Thoracic aorta (tissue), 2 donors: ENCODE results near the gene INPP4A. TPM values are rescaled to one million over a fixed set of nuclear protein-coding genes. Genes with fewer than 3 reads are reported as not detected.
"Not testable (repeated sequence)": the region's sequence is repeated elsewhere in the genome, so short reads cannot be mapped to it uniquely, and the experiment has no call there.

Source experiments
- ATAC-seq: fragments of 150-250 bp; one replicate; pipeline ENCODE4 v1.8.0; 2017; ENCODE audit warnings: low read depth; ENCODE audit not compliant: insufficient number of reproducible peaks, low FRiP score
- DNase-seq: peaks from one replicate; pipeline ENCODE4 v3.0.0-alpha.2; 2020; ENCODE audit warnings: low spot score
- H3K27ac ChIP-seq, 2 donors: fragments of 200-600 bp; sonication (generic); 1 replicate in 1 of 2; 2 replicates in 1 of 2; pipeline ENCODE4 v1.5.1; 2016; ENCODE audit warnings: mild to moderate bottlenecking in 2 of 2, moderate library complexity in 2 of 2
- H3K27me3 ChIP-seq: fragments of 200-600 bp; sonication (generic); replicated peaks from 2 replicates; pipeline ENCODE4 v1.6.0; 2016; ENCODE audit warnings: mild to moderate bottlenecking; ENCODE audit not compliant: insufficient read depth
- H3K36me3 ChIP-seq: fragments of 200-600 bp; sonication (generic); one replicate; pipeline ENCODE4 v1.5.1; 2016
- H3K4me1 ChIP-seq, 2 donors: fragments of 200-600 bp; sonication (generic); 1 replicate in 1 of 2; 2 replicates in 1 of 2; pipeline versions ENCODE4 v1.5.1 to v1.6.0; 2016; ENCODE audit warnings: low read depth in 2 of 2, mild to moderate bottlenecking in 1 of 2; ENCODE audit not compliant: control insufficient read depth in 1 of 2
- H3K4me3 ChIP-seq: fragments of 200-600 bp; sonication (generic); 2 replicates; pipeline ENCODE4 v1.5.1; 2016; ENCODE audit warnings: mild to moderate bottlenecking
- H3K9me3 ChIP-seq: fragments of 200-600 bp; sonication (generic); 2 replicates; pipeline ENCODE4 v1.5.1; 2016
- CTCF ChIP-seq: fragments of 200-600 bp; sonication (generic); IDR thresholded peaks from one replicate; pipeline ENCODE4 v1.5.1; 2019; ENCODE audit warnings: antibody characterized with exemption
- total RNA-seq, 2 donors: library from RNA; depleted of rRNA; stranded (reverse); fragments of >200 nt; gene quantifications; one replicate each; pipeline versions ENCODE4 v1.1.0 to v1.2.3, GENCODE V29; 2016

INPP4A gene
- total RNA-seq, 2 donors from 2014 or later: 29.4 to 40.6 TPM

- Histone ChIP-seq H3K9me3 (no peaks in the 10 kb centered on the region), H3K27me3 (no peaks in the 10 kb centered on the region), H3K27ac (no peak overlapping the region), H3K36me3 (peaks cover 3% of the 10 kb centered on the region), H3K4me3 (no peak overlapping the region), H3K4me1 (no peaks in the 10 kb centered on the region)
- ATAC-seq (no peak), DNase-seq (no peak)
- TF ChIP-seq CTCF: no peak
Observed at GRCh38 chr2:98586551-98587140, 142.0 kb downstream of the INPP4A start.

GRCh38 chr2:98588880-98589431 lies 144.3 kb downstream of the INPP4A start:
- TF ChIP-seq CTCF: no peak
- Histone ChIP-seq H3K27me3 (no peaks in the 10 kb centered on the region), H3K36me3 (peaks cover 2% of the 10 kb centered on the region), H3K27ac (no peak overlapping the region), H3K4me3 (no peak overlapping the region), H3K9me3 (no peaks in the 10 kb centered on the region), H3K4me1 (no peaks in the 10 kb centered on the region)
- DNase-seq (no peak), ATAC-seq (no peak)

DNA sequence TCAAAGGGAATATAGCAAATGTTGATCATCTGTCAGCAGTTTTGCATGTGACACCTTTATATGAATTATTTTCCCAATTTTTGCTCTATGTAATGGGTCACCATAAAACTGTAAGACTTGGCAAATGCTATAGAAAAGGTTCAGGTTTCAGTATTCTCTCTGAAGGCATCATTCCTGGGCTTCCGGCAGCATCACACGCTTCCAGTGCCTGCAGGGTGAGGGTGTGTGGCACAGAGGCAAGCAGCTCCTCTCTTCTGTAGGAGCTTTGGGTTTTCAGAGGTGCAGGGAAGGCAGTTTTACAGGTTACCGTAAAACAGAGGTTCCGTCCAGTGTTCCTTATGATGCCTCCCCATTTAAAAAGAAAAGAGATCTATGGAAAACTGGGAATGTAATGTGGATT lies 144.8 kb downstream of the INPP4A start:
- H3K9me3 ChIP-seq: no peaks in the 10 kb centered on the region

GRCh38 chr2:98592565-98592964 lies 147.9 kb downstream of the INPP4A start:
- DNase-seq (no peak), ATAC-seq (no peak)
- Histone ChIP-seq H3K9me3 (no peaks in the 10 kb centered on the region), H3K36me3 (no peaks in the 10 kb centered on the region), H3K4me1 (no peaks in the 10 kb centered on the region), H3K27ac (no peak overlapping the region), H3K4me3 (no peak overlapping the region), H3K27me3 (no peaks in the 10 kb centered on the region)
- TF ChIP-seq CTCF: no peak

More for the DNA sequence above, 144.8 kb downstream of the INPP4A start:
- TF ChIP-seq CTCF: no peak
- H3K4me1 ChIP-seq: no peaks in the 10 kb centered on the region
- DNase-seq (no peak), ATAC-seq (no peak)
- no peaks in the 10 kb centered on the region for H3K36me3 ChIP-seq
- H3K27me3 ChIP-seq: no peaks in the 10 kb centered on the region
- H3K4me3 ChIP-seq: no peak overlapping the region
- no peak overlapping the region for H3K27ac ChIP-seq

DNA sequence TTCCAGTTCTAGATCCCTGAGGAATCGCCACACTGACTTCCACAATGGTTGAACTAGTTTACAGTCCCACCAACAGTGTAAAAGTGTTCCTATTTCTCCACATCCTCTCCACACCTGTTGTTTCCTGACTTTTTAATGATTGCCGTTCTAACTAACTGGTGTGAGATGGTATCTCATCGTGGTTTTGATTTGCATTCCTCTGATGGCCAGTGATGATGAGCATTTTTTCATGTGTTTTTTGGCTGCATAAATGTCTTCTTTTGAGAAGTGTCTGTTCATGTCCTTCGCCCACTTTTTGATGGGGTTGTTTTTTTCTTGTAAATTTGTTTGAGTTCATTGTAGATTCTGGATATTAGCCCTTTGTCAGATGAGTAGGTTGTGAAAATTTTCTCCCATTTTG lies 150.0 kb downstream of the INPP4A start:
- DNase-seq, H3K36me3 ChIP-seq, H3K9me3 ChIP-seq: not testable (repeated sequence)

More for the DNA sequence above, 150.0 kb downstream of the INPP4A start:
- H3K4me1 ChIP-seq, H3K27ac ChIP-seq, H3K4me3 ChIP-seq, ATAC-seq, H3K27me3 ChIP-seq: not testable (repeated sequence)
